Kidney epithelial cell (primary cell): Measurements from ENCODE around the gene TMCC3. TPM values are rescaled to one million over a fixed set of nuclear protein-coding genes. Genes with fewer than 3 reads are reported as not detected.
"Not testable (repeated sequence)": the region's sequence is repeated elsewhere in the genome, so short reads cannot be mapped to it uniquely, and the experiment has no call there.

Source experiments
- DNase-seq: peaks from one replicate; pipeline ENCODE4 v3.0.0-alpha.2; 2010; ENCODE audit warnings: low read depth
- H3K27me3 ChIP-seq: 2 replicates; pipeline ENCODE4 v1.6.0; 2011; ENCODE audit warnings: low read length; ENCODE audit not compliant: control insufficient read depth, insufficient read depth
- H3K36me3 ChIP-seq: 2 replicates; pipeline ENCODE4 v1.5.1; 2011; ENCODE audit warnings: low read length; ENCODE audit not compliant: control insufficient read depth, insufficient read depth
- H3K4me3 ChIP-seq: 2 replicates; pipeline ENCODE4 v1.5.1; 2011; ENCODE audit warnings: low read depth, mild to moderate bottlenecking, control low read depth, low read length
- total RNA-seq: library from RNA; depleted of rRNA; stranded (reverse); fragments of >200 nt; gene quantifications from 2 replicates; pipeline ENCODE4 v1.2.3, GENCODE V29; 2015
- TF ChIP-seq, protein P1 (sequence below): IDR thresholded peaks from 2 replicates; pipeline ENCODE4 v1.5.1; 2011; ENCODE audit warnings: mild to moderate bottlenecking, moderate library complexity, low read length, control low read depth, inconsistent platforms; ENCODE audit not compliant: insufficient read depth, poor library complexity, severe bottlenecking

TMCC3 gene
- total RNA-seq, 1 donor from 2014 or later = 22.8 TPM

DNA sequence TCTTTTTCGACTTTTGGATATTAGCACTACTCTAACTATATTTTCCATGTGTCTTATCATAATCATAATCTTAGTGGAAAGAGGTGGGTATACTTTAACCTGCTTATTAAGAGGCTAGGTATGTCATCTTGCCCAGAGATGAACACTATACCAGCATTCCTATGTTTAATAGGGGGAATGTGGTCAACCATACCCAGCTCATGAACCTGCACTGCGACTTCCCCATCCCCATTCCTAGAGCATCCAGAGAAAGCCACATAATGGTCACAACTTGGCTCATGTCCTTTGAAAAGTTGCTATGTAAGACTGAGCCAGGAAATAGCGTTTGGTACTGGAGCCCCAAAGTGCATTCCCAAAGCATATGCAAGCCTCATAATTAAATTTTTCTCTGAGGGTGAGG lies 55.2 kb downstream of the TMCC3 start:
- TF ChIP-seq, protein P1, sequence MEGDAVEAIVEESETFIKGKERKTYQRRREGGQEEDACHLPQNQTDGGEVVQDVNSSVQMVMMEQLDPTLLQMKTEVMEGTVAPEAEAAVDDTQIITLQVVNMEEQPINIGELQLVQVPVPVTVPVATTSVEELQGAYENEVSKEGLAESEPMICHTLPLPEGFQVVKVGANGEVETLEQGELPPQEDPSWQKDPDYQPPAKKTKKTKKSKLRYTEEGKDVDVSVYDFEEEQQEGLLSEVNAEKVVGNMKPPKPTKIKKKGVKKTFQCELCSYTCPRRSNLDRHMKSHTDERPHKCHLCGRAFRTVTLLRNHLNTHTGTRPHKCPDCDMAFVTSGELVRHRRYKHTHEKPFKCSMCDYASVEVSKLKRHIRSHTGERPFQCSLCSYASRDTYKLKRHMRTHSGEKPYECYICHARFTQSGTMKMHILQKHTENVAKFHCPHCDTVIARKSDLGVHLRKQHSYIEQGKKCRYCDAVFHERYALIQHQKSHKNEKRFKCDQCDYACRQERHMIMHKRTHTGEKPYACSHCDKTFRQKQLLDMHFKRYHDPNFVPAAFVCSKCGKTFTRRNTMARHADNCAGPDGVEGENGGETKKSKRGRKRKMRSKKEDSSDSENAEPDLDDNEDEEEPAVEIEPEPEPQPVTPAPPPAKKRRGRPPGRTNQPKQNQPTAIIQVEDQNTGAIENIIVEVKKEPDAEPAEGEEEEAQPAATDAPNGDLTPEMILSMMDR = no peak
- Histone ChIP-seq H3K36me3 (no peaks in the 10 kb centered on the region), H3K4me3 (no peak overlapping the region), H3K27me3 (no peaks in the 10 kb centered on the region)
- DNase-seq = no peak

DNA sequence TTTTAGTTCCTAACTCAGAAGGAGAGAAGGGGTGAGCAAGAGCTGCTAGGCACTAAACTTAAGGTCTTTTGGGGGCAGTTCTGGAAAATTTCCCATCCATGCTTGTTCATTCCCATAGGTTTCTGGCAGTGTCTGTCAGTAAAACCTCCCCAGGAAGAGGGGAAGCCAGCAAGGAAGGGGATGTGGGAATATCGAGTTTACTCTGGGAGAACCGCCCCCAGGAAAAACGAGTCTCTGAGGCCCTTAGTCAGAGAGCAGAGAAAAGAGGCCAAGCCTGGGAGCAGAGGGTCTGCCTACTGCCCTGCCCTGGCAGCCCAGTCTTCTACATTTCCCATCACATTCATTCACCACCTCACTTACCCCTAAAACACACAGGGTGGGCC lies 55.9 kb downstream of the TMCC3 start:
- TF ChIP-seq, protein P1 = no peak
- no peaks in the 10 kb centered on the region for H3K36me3 ChIP-seq
- H3K27me3 ChIP-seq = no peaks in the 10 kb centered on the region
- no peak overlapping the region for H3K4me3 ChIP-seq
- DNase-seq = no peak

DNA sequence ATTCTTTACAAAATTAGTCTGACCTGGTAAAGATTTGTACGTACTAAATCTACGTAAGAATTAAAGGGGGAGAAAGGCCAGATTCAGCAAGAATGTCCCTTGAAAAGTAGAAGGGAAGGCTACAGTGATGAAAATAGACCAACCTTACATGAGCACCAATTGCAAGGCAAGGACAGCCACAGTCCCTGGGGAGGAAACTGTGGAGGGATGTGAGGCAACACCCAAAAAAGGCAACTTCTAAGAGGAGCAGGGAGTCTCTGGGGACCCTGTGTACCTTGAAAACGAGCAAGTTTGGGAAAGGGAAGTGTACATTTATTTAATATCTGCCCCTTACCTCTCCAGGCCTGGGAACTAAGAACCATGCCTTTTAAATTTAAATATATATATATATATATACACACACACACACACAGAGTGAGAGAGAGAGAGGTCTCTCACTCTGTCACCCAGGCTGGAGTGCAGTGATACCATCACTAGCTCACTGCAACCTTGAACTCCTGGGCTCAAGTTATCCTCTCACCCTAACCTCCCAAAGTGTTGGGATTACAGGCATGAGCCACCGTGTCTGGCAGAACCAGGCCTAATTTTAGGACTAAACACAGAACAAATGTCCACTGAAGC lies 56.4 kb downstream of the TMCC3 start:
- TF ChIP-seq, protein P1 = no peak

DNA sequence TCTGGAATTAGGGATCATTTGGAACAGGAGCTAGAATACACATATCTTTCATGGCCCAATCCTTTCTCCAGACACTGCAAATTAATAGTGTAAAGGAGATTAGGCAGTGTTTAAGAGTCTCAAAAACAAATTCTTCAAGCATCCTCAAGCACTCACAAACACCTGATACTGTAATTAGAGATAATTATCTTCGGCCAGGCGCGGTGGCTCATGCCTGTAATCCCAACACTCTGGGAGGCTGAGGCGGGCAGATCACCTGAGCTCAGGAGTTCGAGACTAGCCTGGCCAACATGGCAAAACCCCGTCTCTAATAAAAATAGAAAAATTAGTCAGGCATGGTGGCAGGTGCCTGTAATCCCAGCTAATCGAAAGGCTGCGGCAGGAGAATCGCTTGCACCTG lies 57.6 kb downstream of the TMCC3 start:
- not testable (repeated sequence) for DNase-seq, H3K4me3 ChIP-seq, H3K27me3 ChIP-seq, H3K36me3 ChIP-seq

More for the DNA sequence above, 56.4 kb downstream of the TMCC3 start:
- H3K27me3 ChIP-seq = no peaks in the 10 kb centered on the region
- H3K4me3 ChIP-seq = no peak overlapping the region
- DNase-seq = no peak
- H3K36me3 ChIP-seq = no peaks in the 10 kb centered on the region

DNA sequence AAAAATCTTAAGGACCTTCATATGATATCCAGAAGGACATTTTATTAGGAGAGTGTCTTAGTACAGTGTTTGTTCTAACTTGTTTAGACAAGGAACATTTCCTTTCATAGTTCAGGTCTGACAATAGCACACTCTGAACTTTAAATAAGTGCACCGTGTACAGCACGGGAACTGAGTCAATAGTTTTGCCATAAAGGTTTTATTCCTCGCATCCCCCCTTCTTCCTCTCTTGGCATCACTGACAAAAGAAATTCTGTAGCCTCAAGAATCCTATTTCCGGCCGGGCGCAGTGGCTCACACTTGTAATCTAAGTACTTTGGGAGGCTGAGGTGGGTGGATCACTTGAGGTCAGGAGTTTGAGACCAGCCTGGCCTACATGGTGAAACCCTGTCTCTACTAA lies 58.3 kb downstream of the TMCC3 start:
- H3K36me3 ChIP-seq = no peaks in the 10 kb centered on the region
- no peak for DNase-seq
- H3K27me3 ChIP-seq = no peaks in the 10 kb centered on the region
- no peak overlapping the region for H3K4me3 ChIP-seq
- TF ChIP-seq, protein P1 = no peak

DNA sequence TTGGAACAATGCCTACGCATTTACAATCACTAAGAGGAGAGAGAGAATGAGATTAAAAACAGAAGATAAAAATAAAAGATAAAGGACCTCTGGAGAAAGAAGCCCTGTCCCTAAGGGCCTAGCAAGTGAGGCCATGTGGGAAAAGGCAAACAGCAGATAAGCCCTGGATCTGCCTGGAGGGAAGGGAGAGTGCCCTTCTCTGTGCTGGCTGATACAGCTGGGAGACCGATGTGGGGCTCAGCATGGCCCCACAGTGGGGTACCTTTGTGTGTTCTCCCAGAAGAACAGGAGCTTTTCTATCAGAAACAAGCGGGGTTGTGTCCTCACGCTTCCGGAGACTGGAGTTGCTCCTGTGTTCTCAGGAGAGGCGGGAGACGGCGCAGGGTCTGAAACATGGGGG lies 59.9 kb downstream of the TMCC3 start:
- TF ChIP-seq, protein P1 = no peak
- no peak for DNase-seq
- no peaks in the 10 kb centered on the region for H3K27me3 ChIP-seq
- H3K36me3 ChIP-seq = no peaks in the 10 kb centered on the region
- no peak overlapping the region for H3K4me3 ChIP-seq
